SK-N-MC (cell line): ENCODE measurements around the gene CDC27.
A peak's percentile ranks its signal among the peaks of the same experiment; 100 is the strongest.

ENCODE experiments used
- DNase-seq: peaks from one replicate; pipeline ENCODE4 v3.0.0-alpha.2; 2011; ENCODE audit warnings: low read depth, low spot score
- H3K27ac ChIP-seq: fragments of 200-600 bp; sonication (generic); 2 replicates; pipeline ENCODE4 v1.5.1; 2016; ENCODE audit warnings: mixed run types
- H3K36me3 ChIP-seq: fragments of 200-600 bp; sonication (generic); 2 replicates; pipeline ENCODE4 v1.6.1; 2017; ENCODE audit warnings: antibody characterized with exemption, low read length, mixed read lengths; ENCODE audit not compliant: insufficient read depth
- H3K4me3 ChIP-seq: fragments of 200-600 bp; sonication (generic); 2 replicates; pipeline ENCODE4 v1.5.1; 2016
- H3K9ac ChIP-seq: fragments of 200-600 bp; sonication (generic); 2 replicates; pipeline ENCODE4 v1.8.0; 2017; ENCODE audit warnings: mixed run types, mixed read lengths; ENCODE audit not compliant: insufficient read length
- H3K9me3 ChIP-seq: fragments of 200-600 bp; sonication (generic); 2 replicates; pipeline ENCODE4 v1.6.1; 2017; ENCODE audit warnings: low read depth, mild to moderate bottlenecking, antibody characterized with exemption, low read length, moderate library complexity, mixed read lengths
- EZH2 ChIP-seq: fragments of 200-600 bp; sonication (generic); IDR thresholded peaks from one replicate; pipeline ENCODE4 v1.6.1; 2017; ENCODE audit warnings: antibody characterized with exemption
- FOXP2 ChIP-seq: optimal IDR thresholded peaks from 2 replicates; pipeline ENCODE3; 2011; ENCODE audit warnings: mild to moderate bottlenecking, moderate library complexity; ENCODE audit not compliant: insufficient read depth; ENCODE audit errors: extremely low read length, control extremely low read depth
- POLR2AphosphoS5 ChIP-seq: IDR thresholded peaks from 2 replicates; pipeline ENCODE4 v1.6.1; 2012; ENCODE audit warnings: mild to moderate bottlenecking, low read depth, low read length, borderline replicate concordance

The CDC27 gene

DNA sequence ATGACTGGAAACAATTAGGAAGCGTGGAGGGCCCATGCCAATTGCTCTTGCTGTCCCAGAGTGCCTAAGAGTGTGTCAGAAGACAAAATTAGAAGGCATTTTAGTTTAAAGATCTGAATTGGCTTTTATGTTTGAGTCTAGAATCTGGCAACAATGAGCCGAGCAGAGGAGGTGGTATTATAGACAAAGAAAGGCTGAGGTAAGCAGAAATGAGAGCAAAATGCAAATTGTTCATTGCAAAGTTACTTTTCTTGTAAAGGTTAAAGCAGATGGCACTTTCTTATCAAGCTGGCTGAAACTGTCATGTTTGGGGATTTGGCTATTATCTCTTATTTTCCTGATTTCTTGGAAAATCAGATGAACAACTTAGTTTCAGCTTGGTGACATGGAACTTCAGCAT, 23.4 kb upstream of the CDC27 start:
- Histone ChIP-seq H3K4me3 (no peak overlapping the region), H3K9me3 (no peaks in the 10 kb centered on the region), H3K36me3 (no peaks in the 10 kb centered on the region), H3K27ac (peak overlapping the region; percentile 3; the same call in 1 of the 2 replicates), H3K9ac (no peak overlapping the region)
- no peak for TF ChIP-seq FOXP2
- TF ChIP-seq POLR2AphosphoS5, result no peak
- TF ChIP-seq EZH2, result no peak
- DNase-seq, result no peak

- no peak overlapping the region for H3K9ac ChIP-seq
These were observed 21.7 kb upstream of the CDC27 start for GRCh38 chr17:47210779-47211178.

GRCh38 chr17:47210105-47210504, 21.0 kb upstream of the CDC27 start:
- Histone ChIP-seq H3K36me3 (no peaks in the 10 kb centered on the region), H3K27ac (no peak overlapping the region), H3K4me3 (no peak overlapping the region), H3K9ac (no peak overlapping the region), H3K9me3 (no peaks in the 10 kb centered on the region)
- no peak for TF ChIP-seq POLR2AphosphoS5
- no peak for TF ChIP-seq FOXP2
- TF ChIP-seq EZH2, result no peak
- no peak for DNase-seq

More at GRCh38 chr17:47210779-47211178, 21.7 kb upstream of the CDC27 start:
- no peak for TF ChIP-seq POLR2AphosphoS5
- no peak for TF ChIP-seq EZH2
- no peak for TF ChIP-seq FOXP2
- Histone ChIP-seq H3K4me3 (no peak overlapping the region), H3K27ac (no peak overlapping the region), H3K9me3 (no peaks in the 10 kb centered on the region), H3K36me3 (no peaks in the 10 kb centered on the region)
- no peak for DNase-seq

- Histone ChIP-seq H3K36me3 (no peaks in the 10 kb centered on the region), H3K9me3 (no peaks in the 10 kb centered on the region), H3K9ac (no peak overlapping the region), H3K27ac (no peak overlapping the region), H3K4me3 (no peak overlapping the region)
- no peak for TF ChIP-seq EZH2
- no peak for TF ChIP-seq FOXP2
- no peak for TF ChIP-seq POLR2AphosphoS5
- DNase-seq, result no peak
These were observed 20.4 kb upstream of the CDC27 start for GRCh38 chr17:47209499-47209898.

DNA sequence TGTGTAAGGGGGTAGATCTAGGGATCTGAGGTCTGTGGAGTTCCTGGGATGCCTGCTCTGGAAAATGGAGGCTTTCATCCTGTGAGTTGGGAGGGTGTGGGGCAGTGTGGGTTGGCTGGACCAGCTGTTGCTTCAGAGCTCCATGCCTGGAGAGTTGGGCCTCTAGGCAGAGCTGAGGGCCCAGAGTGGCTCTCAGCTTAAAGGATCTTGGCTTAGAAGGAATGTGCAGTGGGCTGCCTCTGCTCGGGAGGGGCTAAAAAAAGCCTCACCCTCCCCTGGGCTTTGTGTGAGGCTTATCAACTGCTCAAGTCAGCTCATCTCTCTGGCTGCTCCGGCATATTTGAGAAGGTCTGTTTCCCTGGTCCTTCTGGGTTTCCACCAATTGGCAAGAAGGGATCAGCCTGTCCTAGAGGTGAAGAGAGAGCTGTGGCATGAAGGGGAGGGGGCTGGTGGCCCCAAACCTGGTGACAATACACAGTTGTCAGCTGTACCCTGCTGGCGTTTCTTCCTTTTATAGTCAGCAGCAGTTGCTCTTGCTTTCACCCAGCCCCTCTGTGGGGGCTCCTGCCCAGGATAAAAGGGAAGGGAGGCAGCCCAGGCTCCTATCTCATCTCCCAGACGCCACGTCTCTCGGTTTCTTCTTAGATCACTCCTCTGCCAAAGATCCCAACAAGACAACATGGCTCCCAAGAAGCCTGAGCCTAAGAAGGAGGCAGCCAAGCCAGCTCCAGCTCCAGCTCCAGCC, 19.8 kb upstream of the CDC27 start, which contains the start of gene MYL4:
Gene MYL4 (plus strand): TSS at position 605 of the 745 bp plus-strand sequence. CDS start 75 bp downstream, at position 680.
- no peaks in the 10 kb centered on the region for H3K9me3 ChIP-seq
- no peak within 1 kb of the TSS for H3K9ac ChIP-seq
- no peak for DNase-seq
- TF ChIP-seq FOXP2, result no peak
- TF ChIP-seq POLR2AphosphoS5, result no peak
- no peak for TF ChIP-seq EZH2
- H3K36me3 ChIP-seq, result no peaks in the 10 kb centered on the region
- H3K4me3 ChIP-seq, result no peak within 1 kb of the TSS
- H3K27ac ChIP-seq, result no peak within 1 kb of the TSS

- TF ChIP-seq EZH2 (no peak), POLR2AphosphoS5 (no peak), FOXP2 (no peak)
- Histone ChIP-seq H3K9me3 (no peaks in the 10 kb centered on the region), H3K9ac (peak overlapping the region; percentile 25), H3K36me3 (no peaks in the 10 kb centered on the region), H3K4me3 (no peak overlapping the region), H3K27ac (0 out of 2 replicates have a peak overlapping the region, but pooled peaks have one; percentile 7)
- DNase-seq, result no peak
These were observed 18.3 kb upstream of the CDC27 start for GRCh38 chr17:47207143-47208067.

DNA sequence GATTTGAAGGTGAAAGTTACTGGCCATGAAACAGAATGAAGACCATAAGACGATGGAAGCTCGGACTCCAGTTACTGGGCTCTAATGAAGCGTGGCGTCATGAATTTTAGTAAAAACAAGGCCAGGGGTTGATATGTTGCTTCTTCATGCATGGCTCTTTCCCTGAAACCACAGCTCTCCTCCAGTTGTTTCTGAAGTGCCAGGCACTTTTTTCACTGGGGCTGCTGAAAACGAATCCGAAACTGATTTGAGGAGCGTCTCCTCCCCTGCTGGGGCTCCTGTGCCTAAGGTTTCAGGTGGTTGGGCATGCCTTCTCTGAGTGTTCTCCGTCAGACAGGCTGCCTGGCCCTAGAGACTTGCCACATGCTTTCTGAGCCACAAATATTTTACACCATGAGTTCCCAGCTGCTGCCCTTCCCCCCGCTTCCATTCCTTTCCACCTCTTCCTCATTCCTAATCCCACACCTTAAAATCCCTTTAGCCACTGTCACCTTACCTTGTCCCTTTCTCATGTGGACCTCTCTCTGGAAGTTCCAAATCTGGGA, 16.4 kb upstream of the CDC27 start:
- no peak overlapping the region for H3K4me3 ChIP-seq
- no peak for DNase-seq
- no peaks in the 10 kb centered on the region for H3K36me3 ChIP-seq
- H3K9ac ChIP-seq, result no peak overlapping the region
- H3K27ac ChIP-seq, result no peak overlapping the region
- no peak for TF ChIP-seq FOXP2
- TF ChIP-seq EZH2, result no peak
- TF ChIP-seq POLR2AphosphoS5, result no peak
- no peaks in the 10 kb centered on the region for H3K9me3 ChIP-seq
